Measurements from ENCODE around the gene SMPD1.

DNA sequence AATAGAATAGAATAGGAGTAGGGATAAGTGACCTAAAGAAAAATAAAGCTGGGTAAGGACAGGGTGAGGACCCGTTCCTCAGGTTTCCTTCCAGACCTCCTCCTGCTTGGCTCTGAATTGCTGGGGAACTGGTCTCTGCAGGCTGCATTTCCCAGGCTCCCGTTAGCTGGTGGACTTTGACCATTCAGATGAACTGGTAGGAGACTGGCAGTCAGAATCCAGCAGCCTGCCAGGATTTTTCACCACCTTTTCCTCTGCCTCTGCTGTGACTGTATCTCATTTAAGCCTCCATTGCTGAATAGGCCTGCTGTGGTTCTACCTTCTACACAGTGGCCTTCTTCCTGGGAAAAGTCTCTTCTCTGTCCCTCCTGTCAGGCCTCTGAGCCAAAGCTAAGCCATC, 24.6 kb upstream of the SMPD1 start:
- TF ChIP-seq, protein P1, sequence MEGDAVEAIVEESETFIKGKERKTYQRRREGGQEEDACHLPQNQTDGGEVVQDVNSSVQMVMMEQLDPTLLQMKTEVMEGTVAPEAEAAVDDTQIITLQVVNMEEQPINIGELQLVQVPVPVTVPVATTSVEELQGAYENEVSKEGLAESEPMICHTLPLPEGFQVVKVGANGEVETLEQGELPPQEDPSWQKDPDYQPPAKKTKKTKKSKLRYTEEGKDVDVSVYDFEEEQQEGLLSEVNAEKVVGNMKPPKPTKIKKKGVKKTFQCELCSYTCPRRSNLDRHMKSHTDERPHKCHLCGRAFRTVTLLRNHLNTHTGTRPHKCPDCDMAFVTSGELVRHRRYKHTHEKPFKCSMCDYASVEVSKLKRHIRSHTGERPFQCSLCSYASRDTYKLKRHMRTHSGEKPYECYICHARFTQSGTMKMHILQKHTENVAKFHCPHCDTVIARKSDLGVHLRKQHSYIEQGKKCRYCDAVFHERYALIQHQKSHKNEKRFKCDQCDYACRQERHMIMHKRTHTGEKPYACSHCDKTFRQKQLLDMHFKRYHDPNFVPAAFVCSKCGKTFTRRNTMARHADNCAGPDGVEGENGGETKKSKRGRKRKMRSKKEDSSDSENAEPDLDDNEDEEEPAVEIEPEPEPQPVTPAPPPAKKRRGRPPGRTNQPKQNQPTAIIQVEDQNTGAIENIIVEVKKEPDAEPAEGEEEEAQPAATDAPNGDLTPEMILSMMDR (IDR thresholded peaks at IDR 0.05; ENCODE audit: insufficient read depth, low read length, poor library complexity, severe bottlenecking), result no peak
- no peak for TF ChIP-seq EZH2phosphoT487 (conservative IDR thresholded peaks at IDR 0.05; ENCODE audit: low read length)

Data from SU-DHL-6 (cell line).